Melanocyte of skin (primary cell): ENCODE data around the gene EEFSEC. TPM values are rescaled to one million over a fixed set of nuclear protein-coding genes. Genes with fewer than 3 reads are reported as not detected.

ENCODE experiments used
- small RNA-seq, 2 donors: library from RNA; depleted of rRNA; stranded (forward); fragments of <200 nt; gene quantifications; one replicate each; pipeline ENCODE3, GENCODE V24; 2012
- total RNA-seq, 2 donors: library from RNA; depleted of rRNA; stranded (reverse); fragments of >200 nt; gene quantifications; 2 replicates each; pipeline ENCODE4 v1.2.3, GENCODE V29; 2012

Gene EEFSEC
- 1 to 10 TPM; 5.2 to 7.0 TPM for total RNA-seq

GRCh38 chr3:128153156-128154041 is at the start of gene EEFSEC:
Gene EEFSEC, plus strand, starts transcription at chr3:128153481. Its CDS starts 27 bp downstream, at chr3:128153508.

GRCh38 chr3:128123538-128124368 is 29.5 kb upstream of the EEFSEC start, which contains the start of gene RUVBL1:
Gene RUVBL1, minus strand, starts transcription at chr3:128123812. Its CDS starts 88 bp downstream, at chr3:128123724.

Small RNA genes within 50 kb of the gene (small RNA-seq; reads per million reads assigned to genes)
- gene RNU6-823P: 0 reads per million in 2 donors

Other genes starting within 250 kb of the EEFSEC start
- not detected for gene KBTBD12, start 238.2 kb upstream of the EEFSEC start, total RNA-seq
- gene SEC61A1, start 101.0 kb upstream of the EEFSEC start, total RNA-seq: 100 to 1,000 TPM; 149 to 176 TPM
- gene RUVBL1, start 29.7 kb upstream of the EEFSEC start, total RNA-seq: 100 to 1,000 TPM in 1 of 2 donors, 10 to 100 TPM in 1; 46.8 to 108 TPM